DMS 273 treated with DMSO at 0.1 percent for 48 hours (cell line): Measurements from ENCODE around the gene FLNB.
A peak's percentile ranks its signal among the peaks of the same experiment; 100 is the strongest.

ENCODE experiments used
- DNase-seq: peaks from one replicate; lab custom pipeline; 2025; lab: John Stamatoyannopoulos, UW

FLNB gene

DNA sequence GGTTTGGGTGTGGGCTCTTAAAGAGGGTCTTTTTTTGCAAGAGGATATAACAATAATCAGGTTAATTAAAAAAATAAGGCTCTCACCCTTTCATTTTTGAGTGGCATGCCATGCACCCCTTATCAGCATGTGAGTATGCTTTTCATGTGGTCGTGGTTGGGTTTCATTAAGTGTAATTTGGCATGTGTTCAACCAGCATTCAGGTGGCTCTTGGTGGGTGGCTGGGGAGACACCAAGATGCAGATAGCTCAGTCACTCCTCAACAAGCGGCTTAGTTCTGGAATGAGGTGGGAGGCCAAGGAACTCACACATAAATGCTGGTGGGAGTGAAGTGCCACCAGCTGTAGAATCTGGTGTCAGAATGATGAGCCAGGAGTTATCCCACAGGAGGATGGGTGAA lies 66.8 kb downstream of the FLNB start:
- DNase-seq: no peak

DNA sequence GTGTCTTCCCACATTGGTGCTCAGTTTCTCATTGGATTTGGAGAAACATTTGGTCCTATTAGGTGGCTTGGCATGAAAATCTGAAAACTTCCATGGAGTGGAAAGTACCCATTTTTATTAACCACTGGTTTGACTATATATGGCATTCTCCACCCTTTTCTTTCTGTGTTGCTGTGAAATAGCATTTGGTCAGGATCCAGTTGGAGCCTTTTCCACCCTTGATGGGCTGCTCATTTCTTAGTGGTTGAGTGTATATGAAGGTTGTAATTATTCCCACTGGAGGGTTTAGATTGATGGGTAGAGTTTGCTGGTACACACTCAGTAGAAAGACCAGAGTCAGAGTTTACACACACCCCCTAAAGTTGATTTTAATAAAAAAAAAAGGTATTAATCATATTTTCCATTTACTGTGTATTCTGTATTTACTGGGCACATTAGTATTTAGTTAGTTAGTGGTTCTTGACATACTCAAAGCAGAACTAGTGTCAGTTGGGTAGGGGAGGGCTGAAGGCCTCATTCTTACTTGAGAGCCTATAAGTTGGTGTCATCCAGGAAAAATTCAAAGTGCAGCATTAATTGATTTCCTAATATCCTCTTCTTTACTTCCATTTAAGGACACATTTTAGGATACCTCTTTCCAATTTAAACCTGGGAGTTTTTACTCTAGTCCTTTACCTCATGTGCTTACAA lies 69.5 kb downstream of the FLNB start:
- DNase-seq: no peak

- no peak for DNase-seq
Observed at GRCh38 chr3:58078610-58079009, 70.4 kb downstream of the FLNB start.

DNA sequence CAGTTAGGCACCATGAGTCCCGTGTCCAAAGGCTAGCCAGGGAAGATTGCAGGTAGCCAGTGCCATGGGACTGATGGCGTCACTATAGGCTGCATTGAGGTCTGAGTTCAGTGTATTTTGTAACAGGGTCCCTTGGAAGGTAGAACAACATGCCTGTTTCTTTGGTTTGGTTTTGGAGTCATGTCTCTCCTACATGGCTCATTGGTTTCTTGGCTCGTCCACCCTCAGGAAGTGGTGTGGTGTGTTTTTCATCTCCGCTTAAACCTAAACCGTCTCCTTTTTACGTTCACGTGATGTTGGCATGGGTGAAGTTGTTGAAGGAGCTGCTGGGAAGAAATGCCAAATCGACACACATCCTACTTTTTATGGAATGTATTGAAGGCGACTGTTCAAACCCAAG lies 71.6 kb downstream of the FLNB start:
- DNase-seq: no peak

GRCh38 chr3:58082047-58082446 lies 73.8 kb downstream of the FLNB start:
- DNase-seq: peak; percentile 49

DNA sequence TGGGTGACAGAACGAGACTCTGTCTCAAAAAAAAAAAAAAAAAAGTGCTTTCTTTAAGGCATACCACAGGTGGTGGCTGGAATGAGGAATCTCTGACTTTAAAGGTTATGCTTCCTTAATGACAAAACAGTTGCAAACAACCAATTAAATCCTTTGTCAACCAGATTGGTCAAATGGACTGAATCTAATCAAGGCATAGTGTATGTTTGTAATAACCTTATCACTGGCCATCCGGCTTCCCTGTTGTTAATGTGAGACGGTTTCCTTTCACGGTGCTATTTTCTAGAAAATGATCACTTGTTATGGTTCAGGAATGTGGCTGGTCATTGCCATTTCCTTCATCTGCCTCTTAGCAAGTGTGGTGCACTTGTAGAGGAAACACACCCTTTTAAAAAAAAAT lies 75.9 kb downstream of the FLNB start:
- no peak for DNase-seq

DNA sequence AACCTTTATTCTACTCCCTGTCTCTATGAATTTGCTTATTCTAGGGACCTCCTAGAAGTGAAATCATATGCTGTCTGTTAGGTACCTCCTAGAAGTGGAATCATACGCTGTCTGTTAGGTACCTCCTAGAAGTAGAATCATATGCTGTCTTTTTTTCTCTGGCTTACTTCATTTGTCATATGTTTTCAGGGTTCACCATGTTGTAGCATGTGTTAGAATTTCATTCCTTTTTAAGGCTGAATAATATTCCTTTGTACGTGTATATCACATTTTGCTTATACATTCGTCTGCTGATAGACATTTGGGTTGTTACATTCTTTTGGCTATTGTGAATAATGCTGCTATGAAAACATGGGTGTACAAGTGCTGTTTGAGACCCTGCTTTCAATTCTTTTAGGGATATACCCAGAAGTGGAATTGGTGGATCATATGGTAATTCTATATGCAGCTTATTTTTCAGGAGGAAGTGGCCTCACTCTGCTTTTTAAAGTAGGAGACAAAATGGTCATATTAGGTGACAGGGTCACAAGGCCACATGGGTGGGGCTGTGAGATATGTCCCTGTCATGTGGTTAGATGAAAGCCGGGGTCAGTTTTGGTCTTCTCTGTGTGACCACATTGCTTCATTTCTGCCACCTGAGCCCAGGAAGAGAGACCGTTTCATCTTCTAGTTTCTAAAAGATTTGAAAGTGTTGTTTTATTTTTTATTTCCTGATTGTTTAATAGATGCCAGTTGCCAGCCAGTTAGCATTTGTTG lies 76.7 kb downstream of the FLNB start:
- DNase-seq: no peak

DNA sequence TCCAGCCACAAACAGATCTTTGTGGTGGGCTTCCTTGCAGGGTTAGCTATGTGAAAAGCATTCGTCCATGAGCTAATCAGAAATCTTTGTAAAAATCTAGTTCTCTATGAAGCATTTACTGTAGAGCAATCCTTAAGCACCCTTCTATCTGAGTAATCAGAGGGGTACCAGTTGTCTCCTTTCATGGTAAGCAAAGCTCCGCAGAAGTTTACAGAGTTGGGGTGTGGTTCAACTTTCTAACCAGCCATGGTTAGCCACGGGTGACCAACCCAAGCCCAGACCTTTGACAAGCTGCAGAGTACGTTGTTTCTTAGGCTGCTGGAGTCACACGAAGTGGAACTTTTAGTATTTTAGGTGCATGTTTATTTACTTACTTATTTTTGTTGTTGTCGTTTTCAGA lies 77.4 kb downstream of the FLNB start:
- DNase-seq: no peak

DNA sequence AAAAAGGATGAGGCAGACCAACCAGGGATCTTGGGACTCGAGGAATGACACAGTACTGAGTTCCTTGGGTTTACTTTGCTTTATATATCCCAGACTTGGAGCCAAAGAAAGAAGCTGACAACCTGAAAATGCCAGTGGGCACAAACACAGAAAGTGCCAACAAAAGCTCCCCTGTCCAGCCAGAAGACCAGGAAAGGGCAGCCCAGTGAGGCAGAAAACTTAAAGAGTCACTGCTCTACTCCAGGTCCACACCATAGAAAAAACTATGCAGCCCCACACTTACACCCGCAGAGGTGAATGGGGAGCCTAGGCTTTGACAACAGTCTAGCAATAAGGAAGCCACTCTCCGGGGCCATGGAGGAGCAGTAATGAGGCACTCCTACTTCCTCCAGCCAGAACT lies 80.3 kb downstream of the FLNB start:
- no peak for DNase-seq

DNA sequence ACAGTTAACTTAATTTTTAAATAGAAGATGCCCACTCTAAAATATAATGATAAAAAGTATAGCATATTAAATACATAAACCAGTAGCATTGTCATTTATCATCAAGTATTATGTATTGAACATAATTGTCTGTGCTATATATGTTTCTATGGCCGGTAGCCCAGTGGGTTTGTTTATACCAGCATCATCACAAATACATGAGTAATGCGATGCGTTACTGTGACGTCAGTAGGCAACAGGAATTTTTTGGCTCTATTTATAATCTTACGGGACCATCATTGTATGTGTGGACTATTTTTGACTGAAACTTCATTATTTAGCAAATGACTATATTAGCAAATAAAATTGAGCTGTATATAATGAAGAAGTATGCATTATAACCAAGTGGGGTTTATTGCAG lies 82.1 kb downstream of the FLNB start:
- no peak for DNase-seq

DNA sequence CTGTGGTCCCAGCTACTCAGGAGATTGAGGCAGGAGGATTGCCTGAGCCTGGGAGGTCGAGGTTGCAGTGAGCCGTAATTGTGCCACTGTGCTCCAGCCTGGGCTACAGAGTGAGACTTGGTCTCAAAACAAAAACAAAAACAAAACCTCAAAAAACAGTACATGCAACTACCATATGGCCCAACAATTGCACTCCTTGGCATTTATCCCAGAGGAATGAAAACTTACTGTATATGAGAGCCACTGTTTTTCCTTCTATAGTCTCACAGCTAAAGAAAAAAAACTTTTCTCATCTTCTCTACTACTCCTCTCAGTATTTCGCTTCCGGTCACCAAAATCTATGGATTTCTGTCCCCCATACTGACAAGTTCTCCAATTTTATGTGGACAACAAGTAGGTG lies 84.3 kb downstream of the FLNB start:
- DNase-seq: no peak

DNA sequence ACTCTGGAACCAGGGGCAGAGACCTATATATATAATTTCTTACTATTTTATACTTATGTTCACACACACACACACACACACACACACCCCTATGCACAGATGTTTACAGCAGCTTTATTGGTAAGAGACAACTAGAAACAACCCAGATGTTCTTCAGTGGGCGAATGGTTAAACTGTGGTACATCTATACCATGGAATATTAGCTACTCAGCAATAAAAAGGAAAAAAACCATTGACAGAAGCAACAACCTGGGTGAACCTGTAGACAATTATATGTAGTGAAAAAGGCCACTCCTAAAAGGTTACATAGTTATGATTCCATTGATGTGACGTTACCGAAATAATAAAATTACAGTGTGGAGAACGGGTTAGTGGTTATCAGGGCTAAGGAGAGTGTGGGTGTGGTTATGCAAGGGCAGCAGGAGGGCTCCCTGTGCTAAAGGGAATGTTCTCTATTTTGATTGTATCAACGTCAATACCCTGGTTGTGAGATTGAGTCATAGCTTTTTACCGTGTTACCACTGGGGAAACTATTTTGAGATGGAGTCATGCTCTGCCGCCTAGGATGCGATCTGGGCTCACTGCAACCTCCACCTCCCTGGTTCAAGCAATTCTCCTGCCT lies 85.5 kb downstream of the FLNB start:
- DNase-seq: no peak

GRCh38 chr3:58094657-58095056 lies 86.4 kb downstream of the FLNB start:
- no peak for DNase-seq

GRCh38 chr3:58095603-58096138 lies 87.4 kb downstream of the FLNB start:
- DNase-seq: no peak

GRCh38 chr3:58098531-58098930 lies 90.3 kb downstream of the FLNB start:
- DNase-seq: no peak

DNA sequence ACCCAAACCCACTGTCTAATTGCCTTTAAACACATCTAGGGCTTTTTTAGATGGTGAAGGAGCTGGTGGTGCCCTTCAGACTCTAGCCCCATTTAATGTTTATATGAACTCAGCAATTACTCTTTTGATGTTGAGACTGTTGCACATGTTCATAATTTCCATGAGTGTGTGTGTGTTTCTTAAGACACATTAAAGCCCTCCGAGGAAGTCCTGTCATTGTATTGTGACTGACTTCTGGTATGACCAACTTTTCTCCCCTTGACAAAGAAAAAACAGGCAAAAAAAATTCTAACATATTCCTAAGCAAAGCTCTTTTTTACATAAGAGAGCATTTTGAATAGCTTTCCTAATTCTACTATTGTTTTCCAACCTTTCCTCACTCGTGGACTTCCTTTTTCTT lies 91.6 kb downstream of the FLNB start:
- no peak for DNase-seq

DNA sequence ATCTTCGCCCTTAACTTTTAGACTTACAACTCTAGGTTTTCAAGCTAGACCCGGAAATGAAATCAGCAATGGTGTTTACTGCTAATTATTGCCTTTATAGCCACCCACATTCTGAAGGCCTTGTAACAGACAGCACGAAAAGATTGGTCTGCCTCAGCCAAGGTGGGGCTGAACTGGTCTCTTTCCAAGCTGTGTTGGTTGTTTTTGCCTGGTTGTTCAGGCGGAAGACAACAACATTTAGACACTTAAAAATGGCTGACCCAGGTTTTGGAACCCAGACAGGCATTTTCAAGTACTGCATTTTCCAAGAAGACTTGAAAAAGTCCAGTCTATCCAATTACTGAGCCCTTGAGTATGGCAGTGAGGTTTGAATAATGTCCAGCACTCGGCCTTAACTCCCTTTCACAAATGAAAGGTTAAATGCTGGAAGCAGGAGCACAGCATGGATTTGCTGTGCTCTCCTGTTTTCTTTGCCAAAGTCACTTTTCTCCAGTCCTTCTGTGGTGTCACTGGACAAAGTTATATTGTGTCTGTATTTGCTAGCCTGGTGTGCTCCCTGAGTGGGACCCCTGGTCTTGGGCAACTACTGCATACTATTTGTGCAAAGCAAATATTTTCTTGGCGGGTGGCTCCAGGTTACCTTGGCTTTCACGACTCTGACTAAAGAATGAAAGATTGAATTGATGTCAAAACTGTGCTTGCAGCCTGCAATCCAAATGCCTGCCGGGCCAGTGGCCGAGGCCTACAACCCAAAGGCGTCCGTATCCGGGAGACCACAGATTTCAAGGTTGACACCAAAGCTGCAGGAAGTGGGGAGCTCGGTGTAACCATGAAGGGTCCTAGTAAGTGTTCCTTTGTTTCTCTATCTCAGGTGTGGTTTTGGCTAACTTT lies 93.5 kb downstream of the FLNB start:
- no peak for DNase-seq

DNA sequence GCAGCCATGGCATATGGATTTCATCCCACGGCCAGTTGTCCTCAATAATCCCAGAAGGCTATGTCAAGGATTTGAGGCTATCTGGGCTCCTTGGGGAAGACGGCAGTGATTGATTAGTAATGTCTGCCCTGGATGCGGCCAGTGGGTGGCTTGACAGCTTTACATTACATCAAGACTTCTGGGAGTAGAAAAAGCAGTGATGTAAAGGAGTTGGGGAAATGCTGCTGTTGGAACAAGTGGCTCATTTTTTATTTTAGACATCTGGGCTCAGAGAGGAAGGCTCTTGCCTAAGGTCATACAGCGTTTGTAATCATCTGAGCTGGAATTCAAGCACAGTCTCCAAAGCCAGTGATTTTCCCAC lies 94.1 kb downstream of the FLNB start:
- DNase-seq: no peak

DNA sequence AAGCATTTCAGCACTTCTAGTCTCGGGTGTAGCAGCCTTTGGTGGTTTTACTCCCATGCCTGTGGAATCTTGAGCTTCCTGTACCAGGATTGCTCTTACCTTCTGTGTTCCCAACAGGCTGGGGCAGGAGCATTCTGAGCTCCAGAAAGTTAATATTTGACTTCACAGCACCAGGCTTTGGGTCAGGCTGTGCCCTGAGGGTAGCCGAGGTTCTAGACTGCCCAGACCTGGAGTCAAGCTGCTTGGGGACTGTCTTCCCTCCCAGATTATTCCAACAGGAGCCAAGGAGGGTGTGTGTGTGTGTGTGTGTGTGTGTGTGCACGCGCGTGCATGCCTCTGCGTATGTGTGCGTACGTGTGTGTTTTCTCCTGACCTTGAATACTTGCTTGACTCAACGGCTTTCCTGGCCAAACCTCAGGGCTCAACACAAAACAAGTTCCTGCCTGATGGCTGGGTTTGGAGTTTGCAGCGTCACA lies 94.8 kb downstream of the FLNB start:
- no peak for DNase-seq

DNA sequence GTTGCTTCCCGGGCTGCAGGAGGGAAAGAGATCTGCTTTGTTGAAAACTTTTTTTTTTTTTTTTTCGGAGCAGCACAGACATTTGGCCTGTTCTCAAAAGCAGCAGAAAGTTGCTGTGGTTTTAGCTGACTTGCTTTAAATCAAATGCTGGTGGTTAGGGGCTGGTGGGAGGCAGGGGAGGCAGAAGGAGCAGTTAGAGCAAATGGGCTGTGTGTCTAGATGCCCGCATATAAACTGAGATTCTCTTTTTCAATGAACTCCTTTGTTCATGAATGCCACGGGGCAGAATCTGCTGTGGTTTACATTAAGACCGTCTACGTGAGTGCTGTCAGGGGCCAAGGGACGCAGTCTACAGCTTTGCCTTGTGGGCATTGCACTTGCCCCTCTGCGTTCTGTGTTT lies 95.9 kb downstream of the FLNB start:
- DNase-seq: no peak

GRCh38 chr3:58104712-58105111 lies 96.5 kb downstream of the FLNB start:
- no peak for DNase-seq

GRCh38 chr3:58105196-58105595 lies 97.0 kb downstream of the FLNB start:
- no peak for DNase-seq
